NCI-H2107 (cell line): Measurements from ENCODE around the gene SBF2.
"Not testable (repeated sequence)": the region's sequence is repeated elsewhere in the genome, so short reads cannot be mapped to it uniquely, and the experiment has no call there.

Experiments
- DNase-seq: peaks from one replicate; lab custom pipeline; 2025; lab: John Stamatoyannopoulos, UW

Gene SBF2

DNA sequence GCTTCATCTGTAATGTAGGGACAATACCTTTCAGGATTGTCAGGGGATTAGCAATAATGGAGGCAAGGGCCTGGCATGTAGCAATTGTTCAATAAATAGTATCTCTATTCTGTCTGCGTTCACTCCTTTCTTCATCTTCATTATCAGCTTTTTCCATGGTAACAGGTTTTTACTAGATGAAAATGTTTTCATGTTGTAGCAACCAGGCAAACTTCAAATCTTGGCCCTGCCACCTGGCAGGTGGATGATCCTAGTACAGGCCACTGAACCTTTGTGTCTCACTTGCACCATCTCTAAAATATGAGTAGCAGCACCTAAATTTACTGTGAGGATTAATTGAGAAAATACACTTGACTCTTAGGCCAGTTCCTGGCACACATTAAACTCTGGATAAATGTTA, 546.8 kb downstream of the SBF2 start:
- no peak for DNase-seq

DNA sequence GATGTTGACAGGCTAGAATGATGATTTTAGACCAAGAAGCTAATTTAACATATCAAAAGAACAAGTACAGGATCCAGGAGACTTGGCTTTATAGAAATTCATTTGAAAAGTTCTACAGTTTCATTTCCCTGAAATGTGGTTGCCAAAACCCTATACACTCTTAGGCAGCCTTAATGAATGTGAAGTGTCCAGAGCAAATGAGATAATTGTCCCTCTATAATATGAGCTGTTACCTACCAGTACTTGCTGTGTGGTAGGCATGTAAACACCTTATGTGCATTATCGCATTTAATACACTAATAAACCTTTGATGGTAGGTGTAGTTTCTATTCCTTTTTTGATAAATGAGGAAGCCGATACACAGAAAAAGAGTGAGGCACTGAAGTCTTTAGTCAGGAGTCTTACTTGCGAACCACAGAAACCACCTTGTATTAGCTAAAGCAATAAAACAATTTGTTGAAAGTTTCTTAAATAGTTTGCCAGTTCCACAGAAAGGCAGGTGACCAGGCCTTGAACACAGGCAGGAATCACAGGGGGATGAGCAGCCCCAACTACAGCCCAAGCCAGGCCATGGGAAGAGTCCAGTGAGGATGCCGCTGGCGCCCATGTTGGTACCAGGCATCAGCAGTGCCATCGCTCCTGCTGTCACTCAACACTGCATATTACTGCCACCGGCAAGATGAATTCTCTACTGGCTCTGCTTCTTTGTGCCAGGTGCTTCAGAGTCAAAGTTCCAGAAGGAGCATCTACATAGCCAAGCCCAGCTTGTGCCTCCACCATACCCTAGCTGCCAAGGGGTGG, 548.4 kb downstream of the SBF2 start:
- DNase-seq, result no peak

DNA sequence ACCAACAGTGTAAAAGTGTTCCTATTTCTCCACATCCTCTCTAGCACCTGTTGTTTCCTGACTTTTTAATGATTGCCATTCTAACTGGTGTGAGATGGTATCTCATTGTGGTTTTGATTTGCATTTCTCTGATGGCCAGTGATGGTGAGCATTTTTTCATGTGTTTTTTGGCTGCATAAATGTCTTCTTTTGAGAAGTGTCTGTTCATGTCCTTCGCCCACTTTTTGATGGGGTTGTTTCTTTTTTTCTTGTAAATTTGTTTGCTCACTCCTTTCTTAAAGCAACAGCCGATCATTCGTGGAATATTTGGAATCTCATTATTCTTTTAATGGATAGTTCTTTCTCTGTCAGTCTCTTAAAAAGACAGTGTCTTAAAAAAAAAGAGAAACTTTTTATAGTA, 550.5 kb downstream of the SBF2 start:
- not testable (repeated sequence) for DNase-seq

DNA sequence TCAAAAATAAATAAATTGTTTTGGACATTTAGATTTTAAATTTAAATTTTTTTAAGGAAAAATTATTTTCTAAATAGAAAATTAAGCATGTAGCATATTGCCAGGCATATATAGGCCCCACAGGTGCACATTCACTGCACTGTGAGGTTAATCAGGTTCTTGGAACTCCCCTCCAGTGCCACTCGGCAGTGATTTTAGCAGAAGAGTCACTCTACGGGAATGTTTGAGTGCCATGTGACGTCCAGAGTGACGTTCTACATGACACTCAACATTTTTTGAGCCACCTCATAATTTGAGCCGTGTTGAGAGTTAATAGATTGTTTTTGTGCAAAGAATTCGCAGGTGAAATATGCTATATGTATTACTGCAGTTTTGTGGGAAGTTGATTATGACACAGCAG, 552.8 kb downstream of the SBF2 start:
- DNase-seq, result no peak

DNA sequence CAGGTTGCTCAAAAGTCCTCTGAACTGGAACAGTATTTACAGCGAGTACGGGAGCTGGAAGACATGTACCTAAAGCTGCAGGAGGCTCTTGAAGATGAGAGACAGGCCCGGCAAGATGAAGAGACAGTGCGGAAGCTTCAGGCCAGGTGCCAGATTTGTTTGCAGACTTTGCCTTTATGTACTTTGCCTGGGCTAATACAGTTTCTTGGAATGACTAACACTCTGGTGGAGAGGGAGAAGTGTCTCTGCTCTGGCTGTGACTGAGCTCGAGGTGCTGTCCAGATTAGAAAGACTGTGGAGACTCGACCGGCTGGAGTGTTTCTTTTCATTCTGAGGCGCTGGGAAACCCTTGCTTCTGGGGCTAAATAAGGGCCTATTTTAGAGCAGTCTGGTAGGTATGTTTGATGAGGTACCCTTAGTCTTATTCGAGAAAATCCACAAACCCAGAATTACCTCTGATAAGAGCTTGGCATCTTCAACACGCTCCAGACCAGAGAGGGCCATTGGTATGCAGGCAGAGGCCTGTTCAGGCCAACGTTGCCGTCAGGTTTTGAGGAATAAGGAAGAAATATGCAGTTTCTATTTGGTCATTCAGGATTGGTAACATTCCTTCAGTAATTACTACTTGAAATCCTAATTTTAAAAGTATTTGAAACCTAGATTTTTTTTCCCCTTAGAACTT, 553.7 kb downstream of the SBF2 start:
- no peak for DNase-seq

DNA sequence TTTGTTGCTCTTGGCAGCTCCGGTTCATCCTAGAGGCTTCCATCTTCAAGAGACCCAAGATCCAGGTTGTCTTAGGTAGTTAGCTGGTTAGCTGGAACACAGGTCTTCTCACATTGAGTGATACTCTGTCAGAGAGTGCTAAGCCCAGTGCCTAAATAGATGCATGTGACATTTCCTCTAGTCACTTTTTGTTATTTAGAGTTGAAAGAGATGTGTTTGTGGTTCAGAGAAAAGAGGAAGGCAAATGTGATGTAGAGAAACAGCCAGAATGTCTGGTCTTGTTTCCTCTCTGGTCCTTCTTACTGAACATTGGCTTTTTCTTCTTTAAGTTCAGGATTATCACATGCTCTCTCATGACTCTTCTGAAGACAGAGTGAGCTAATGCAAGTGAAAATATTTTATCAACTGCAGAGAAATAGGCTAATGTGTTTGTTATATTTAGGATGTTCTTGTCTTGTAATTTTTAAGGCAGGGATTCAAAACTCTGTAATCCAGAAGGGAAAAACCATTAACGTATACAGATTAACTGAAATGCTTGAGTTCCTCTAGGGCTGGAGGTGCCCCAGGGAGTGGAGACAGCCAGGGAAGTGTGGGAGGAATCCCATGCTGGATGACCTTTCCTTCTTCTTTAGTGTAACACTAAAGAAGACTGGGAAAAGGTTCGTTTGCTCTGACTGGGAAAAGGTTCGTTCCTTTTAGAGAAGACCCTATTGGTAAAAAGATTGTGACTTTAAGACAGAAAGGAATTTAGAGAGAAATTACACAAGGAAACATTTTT, 554.7 kb downstream of the SBF2 start:
- no peak for DNase-seq

DNA sequence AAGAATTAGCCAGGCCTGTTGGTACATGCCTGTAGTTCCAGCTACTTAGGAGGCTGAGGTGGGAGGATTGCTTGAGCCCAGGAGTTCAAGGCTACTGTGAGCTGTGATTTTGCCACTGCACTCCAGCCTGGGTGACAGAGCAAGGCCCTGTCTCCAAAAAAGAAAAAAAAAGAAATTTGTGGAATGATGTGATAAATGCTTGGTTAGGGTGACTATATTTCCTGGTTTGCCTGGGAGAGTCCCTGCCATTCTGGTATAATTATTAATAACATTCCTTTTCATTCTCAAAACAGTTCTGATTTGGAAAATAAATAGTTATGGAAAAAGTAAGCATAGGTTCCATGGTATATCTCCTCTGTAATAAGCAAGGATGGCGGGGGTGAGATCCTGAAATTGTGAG, 555.3 kb downstream of the SBF2 start:
- DNase-seq, result no peak

DNA sequence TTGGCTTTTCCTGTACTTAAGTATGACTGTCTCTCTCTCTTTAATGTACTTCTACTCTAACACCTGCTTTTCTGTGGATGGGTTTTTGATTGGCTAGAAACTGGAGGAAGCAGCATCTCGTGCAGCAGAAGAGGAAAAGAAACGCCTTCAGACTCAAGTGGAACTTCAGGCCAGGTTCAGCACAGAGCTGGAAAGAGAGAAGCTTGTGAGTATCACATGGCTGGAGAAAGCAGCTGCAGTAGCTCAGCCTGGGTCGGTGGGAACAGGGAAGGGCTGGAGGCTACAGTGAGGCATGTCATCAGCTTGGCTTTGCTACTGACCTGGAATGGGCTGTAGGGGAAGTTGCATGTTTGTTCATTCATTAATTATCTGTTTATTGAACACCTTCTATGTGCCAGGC, 555.9 kb downstream of the SBF2 start:
- no peak for DNase-seq

DNA sequence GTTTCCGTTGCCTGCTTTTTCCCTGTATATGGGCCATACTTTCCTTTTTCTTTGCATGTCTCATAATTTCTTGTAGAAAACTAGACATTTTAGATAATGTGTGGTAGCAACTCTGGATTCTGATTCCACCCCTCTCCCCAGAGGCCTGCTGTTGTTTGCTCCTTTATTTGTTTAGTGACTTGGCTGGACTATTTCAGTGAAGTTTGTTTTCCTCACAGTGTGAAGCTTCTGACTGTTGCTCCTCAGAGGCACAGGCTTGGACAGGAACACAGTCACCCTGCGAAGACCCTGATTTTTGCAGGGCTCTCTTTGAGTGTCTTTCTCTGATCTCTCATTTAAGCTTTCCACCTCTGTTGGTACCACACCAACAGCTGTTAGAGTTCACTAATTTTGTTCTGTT, 557.7 kb downstream of the SBF2 start:
- no peak for DNase-seq

DNA sequence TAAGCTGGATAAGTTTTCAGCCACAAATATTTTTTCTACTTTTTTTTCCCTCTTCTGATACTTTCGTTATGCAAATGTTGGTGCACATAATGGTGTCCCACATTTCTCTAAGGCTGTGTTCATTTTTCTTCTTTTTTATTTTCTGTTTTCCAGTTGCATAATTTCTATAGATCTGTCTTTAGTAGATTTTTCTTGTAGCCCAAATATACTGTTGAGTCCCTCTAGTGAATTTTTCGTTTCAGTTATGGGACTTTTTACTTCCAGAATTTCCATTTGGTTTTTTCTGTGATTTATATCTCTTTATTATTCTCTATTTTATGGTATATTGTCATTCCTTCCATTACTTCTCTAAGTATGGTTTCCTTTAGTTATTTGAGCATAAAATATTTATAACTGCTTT, 558.1 kb downstream of the SBF2 start:
- DNase-seq, result no peak

DNA sequence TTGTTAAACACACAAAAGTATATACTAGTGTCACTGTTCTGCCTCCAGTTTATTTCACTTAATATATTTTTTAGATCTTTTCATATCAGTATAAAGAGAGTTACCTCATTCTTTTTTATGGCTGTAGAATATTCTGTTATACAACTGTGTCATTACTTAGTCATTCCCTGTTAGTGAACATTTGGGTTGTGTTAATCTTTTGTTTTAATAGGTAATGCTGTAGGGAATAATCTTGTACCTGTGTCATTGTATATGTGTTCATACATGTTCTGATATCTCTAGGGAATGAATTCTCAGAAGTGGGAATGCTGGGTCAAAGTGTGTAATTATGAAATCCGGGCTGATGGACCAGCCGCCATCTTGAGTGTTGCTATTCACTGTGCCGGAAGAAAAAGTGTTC, 558.8 kb downstream of the SBF2 start:
- DNase-seq, result no peak

DNA sequence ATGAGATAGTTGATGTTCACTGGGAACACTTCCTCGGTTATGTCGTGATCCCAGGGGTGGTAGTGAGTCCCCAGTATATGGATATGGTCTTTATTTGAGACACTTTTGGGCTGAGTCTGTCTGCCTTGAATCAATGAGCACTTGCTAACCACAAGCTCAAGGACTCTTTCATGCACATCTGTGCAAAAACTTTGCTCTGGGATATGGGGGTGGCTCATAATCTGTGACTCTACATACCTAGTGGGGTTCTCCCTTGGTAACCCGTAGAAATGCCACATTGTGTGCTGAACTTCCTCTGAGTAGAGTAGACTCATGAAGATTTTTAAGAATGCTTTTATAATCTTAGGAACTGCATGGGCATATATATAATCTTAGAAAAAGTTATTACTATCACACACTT, 560.8 kb downstream of the SBF2 start:
- DNase-seq, result no peak

DNA sequence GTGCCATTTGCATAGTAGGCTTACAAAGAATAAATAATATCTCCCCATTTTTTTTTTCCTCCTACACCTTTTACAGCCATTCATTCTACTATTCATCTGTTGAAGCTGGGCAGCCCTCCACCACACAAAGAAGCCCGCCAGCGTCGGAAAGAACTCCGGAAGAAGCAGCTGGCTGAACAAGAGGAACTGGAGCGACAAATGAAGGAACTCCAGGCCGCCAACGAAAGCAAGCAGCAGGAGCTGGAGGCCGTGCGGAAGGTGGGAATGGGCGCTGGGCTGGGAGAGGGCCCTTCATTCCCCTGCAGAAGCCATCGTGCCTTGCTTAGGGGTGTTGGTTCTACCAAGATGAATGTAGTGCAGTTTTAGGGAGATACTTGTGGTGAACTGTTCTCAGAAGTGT, 561.6 kb downstream of the SBF2 start:
- no peak for DNase-seq

DNA sequence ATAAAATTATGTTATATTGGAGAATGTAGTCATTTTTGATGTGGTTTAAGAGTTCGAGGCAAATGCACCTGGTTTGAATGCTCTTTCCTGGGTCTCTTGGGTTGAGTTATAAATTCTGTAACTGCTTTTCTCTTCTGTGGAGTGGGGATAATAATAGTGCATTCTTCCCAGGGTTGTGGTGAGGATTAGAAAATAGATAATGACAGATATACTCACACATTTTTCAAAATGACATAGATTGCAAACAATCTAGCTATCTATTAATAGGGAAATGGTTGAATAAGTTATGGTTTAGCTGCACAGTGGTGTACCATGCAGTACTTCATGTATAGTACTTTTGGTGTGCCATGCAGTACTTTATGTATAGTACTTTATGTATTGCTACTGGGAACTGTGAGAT, 562.8 kb downstream of the SBF2 start:
- DNase-seq, result no peak
